ENCODE results near the gene B4GAT1.
"Not testable (repeated sequence)": the region's sequence is repeated elsewhere in the genome, so short reads cannot be mapped to it uniquely, and the experiment has no call there.

The B4GAT1 gene

DNA sequence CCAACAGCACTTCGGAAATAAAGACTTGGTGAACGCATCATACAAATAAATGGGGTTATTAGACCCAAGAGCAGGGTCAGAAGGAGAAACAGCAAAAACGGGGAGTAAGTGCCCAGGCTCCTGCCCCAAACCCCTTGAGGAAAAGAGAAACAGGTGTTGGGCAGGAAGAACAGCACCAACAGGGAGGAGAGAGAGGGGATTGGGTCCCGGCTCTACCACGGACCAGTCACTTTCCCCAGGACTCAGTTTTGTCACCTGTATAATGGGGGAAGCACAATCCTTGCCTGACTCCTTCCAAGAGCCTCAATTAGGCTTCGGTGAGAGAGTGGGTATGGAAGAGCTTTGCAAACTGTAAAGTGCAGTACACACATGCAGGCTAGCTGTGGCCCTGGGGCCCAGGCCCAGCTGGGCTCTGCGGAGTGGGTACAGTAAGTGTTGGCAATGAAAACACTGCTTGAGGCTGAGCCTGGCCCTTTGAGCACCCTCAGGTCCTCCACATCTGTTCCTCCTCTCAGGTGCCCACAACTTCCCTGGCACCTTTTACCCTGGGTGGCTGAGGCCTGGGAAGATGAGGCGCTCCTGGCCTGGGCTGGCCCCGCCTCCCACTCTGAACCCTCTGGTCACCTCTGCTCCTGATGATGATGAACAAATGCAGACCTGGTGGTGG, 15.2 kb upstream of the B4GAT1 start:
- no peak overlapping the region for H3K4me3 ChIP-seq (ENCODE audit: low read depth, low read length)
- no peaks in the 10 kb centered on the region for H3K27me3 ChIP-seq (ENCODE audit: insufficient read depth, low read depth, severe bottlenecking)
- H3K27ac ChIP-seq: no peak overlapping the region
- H3K9me3 ChIP-seq (ENCODE audit: severe bottlenecking): no peaks in the 10 kb centered on the region
- peaks cover 62% of the 10 kb centered on the region for H3K36me3 ChIP-seq
- no peak for DNase-seq
- TF ChIP-seq, protein P1, sequence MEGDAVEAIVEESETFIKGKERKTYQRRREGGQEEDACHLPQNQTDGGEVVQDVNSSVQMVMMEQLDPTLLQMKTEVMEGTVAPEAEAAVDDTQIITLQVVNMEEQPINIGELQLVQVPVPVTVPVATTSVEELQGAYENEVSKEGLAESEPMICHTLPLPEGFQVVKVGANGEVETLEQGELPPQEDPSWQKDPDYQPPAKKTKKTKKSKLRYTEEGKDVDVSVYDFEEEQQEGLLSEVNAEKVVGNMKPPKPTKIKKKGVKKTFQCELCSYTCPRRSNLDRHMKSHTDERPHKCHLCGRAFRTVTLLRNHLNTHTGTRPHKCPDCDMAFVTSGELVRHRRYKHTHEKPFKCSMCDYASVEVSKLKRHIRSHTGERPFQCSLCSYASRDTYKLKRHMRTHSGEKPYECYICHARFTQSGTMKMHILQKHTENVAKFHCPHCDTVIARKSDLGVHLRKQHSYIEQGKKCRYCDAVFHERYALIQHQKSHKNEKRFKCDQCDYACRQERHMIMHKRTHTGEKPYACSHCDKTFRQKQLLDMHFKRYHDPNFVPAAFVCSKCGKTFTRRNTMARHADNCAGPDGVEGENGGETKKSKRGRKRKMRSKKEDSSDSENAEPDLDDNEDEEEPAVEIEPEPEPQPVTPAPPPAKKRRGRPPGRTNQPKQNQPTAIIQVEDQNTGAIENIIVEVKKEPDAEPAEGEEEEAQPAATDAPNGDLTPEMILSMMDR (IDR thresholded peaks at IDR 0.05; ENCODE audit: low read depth, low read length): no peak

DNA sequence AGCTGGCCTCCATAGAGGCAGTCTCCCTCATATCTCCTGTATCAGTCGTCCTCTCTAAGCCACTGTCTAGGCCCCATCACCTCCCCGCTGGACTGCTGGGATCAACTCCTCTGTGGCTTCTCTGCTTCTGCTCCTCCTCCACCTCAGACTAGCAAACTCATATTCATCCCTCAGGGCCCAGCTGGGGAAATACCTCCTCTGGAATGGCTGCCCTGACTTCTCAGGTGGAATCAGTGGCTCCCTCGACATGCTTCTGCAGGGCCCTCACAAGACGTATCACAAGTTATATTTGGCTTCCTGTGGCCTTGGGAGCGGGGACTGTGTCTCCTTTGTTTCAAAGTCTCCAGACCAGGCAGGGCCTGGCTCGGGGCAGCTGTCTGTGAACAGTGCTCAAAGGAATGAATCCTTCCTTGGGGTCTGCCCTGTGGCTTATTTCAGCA, 14.1 kb upstream of the B4GAT1 start:
- no peak overlapping the region for H3K27ac ChIP-seq
- TF ChIP-seq, protein P1 (IDR thresholded peaks at IDR 0.05; ENCODE audit: low read depth, low read length): no peak
- DNase-seq: no peak

DNA sequence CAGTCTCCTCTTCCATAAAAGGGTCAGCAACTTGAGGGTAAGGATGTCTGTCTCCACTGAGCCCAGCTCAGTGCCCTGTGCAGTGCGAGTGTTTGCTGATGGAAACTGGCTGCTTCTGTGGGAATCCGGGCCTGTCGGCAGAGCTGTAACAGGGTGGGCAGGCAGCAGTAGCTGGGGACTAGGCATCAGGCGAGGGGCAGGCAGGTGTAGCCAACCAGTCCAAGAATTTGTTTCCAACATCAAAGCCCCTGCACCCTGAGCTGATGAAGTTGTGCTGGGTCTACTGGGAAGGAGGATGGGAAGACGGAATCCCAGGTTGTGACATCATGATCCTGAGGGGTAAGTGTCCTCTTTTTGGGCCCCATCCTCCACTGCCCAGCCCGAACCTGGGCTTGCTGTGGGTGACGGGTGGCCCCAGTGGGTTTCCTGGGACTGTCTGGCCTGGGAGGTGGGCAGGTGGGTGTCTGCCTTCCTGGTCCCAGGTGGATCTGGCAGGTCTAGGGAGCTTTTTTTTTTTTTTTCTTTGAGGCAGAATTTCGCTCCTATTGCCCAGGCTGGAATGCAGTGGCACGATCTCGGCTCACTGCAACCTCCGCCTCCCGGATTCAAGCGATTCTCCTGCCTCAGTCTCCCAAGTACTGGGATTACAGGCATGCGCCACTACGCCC, 13.1 kb upstream of the B4GAT1 start:
- Histone ChIP-seq H3K36me3 (peaks cover 52% of the 10 kb centered on the region), H3K4me3 (ENCODE audit: low read depth, low read length) (no peak overlapping the region), H3K27ac (no peak overlapping the region), H3K9me3 (ENCODE audit: severe bottlenecking) (no peaks in the 10 kb centered on the region), H3K27me3 (ENCODE audit: insufficient read depth, low read depth, severe bottlenecking) (no peaks in the 10 kb centered on the region)
- TF ChIP-seq, protein P1 (IDR thresholded peaks at IDR 0.05; ENCODE audit: low read depth, low read length): no peak
- DNase-seq: no peak

More for the DNA sequence above, 14.1 kb upstream of the B4GAT1 start:
- peaks cover 52% of the 10 kb centered on the region for H3K36me3 ChIP-seq
- H3K4me3 ChIP-seq (ENCODE audit: low read depth, low read length): no peak overlapping the region
- H3K9me3 ChIP-seq (ENCODE audit: severe bottlenecking): no peaks in the 10 kb centered on the region
- H3K27me3 ChIP-seq (ENCODE audit: insufficient read depth, low read depth, severe bottlenecking): no peaks in the 10 kb centered on the region

DNA sequence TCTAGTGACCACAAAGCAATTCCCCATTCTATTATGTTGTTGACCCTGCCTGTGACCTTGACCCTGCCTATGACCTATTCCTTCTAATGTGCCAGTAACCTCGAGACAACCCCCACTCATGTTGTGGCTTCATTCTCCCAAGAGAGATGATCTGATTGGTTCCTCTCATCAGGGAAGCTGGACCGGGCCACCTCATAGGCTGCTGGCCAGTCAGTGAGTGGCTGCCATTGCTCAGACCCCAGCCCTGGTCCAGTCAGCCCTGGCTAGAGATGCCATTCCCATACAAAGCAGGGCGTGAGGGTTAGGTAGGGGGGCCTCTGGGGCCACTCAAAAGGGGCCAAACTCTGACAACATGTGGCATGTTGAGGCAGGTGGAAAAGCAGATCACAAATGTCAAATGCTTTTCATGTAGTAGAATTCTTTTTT, 12.2 kb upstream of the B4GAT1 start:
- Histone ChIP-seq H3K4me3 (ENCODE audit: low read depth, low read length) (no peak overlapping the region), H3K36me3 (peaks cover 54% of the 10 kb centered on the region), H3K27me3 (ENCODE audit: insufficient read depth, low read depth, severe bottlenecking) (no peaks in the 10 kb centered on the region), H3K27ac (no peak overlapping the region), H3K9me3 (ENCODE audit: severe bottlenecking) (no peaks in the 10 kb centered on the region)
- no peak for DNase-seq
- TF ChIP-seq, protein P1 (IDR thresholded peaks at IDR 0.05; ENCODE audit: low read depth, low read length): no peak

DNA sequence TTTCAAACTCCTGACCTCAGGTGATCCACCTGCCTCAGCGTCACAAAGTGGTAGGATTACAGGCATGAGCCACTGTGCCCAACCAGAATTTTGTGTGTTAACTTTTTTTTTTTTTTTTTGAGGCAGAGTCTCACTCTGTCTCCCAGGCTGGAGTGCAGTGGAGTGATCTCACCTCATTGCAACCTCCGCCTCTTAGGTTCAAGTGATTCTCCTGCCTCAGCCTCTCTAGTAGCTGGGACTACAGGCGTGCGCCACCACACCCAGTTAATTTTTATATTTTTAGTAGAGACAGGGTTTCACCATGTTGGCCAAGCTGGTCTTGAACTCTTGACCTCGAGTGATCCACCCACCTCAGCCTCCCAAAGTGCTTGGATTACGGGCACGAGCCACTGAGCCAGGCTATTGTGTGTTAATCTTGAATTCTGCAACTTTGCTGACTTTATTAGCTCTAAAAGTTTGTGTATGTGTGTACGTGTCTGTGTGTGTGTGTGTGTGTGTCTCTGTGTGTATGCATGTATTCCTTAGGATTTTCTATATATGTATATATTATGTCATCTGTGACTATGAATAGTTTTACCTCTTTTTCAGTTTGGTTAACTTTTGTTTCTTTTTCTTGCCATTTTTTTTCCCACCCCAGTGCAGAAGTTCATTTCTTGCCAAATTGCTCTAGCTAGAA, 3.3 kb upstream of the B4GAT1 start:
- not testable (repeated sequence) for DNase-seq; H3K4me3 ChIP-seq (ENCODE audit: low read depth, low read length); H3K9me3 ChIP-seq (ENCODE audit: severe bottlenecking); H3K27ac ChIP-seq; H3K27me3 ChIP-seq (ENCODE audit: insufficient read depth, low read depth, severe bottlenecking)
- peaks cover 36% of the 10 kb centered on the region for H3K36me3 ChIP-seq

DNA sequence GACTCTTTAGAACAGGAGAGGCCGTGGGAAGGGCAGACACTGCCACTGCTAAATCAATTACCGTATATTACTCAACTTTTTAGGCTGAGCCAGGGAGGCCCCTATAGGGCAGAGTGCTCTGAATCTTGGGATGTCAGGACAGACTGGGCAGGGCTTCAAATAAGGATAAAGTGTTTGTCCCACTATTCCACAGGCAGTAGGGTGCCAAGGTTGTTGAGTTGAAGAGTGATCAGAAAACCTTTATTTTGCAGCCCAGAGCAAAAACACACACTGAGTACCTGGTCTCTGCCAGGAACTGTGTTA, 1.6 kb upstream of the B4GAT1 start:
- Histone ChIP-seq H3K27ac (no peak overlapping the region), H3K4me3 (ENCODE audit: low read depth, low read length) (no peak overlapping the region), H3K27me3 (ENCODE audit: insufficient read depth, low read depth, severe bottlenecking) (no peaks in the 10 kb centered on the region), H3K9me3 (ENCODE audit: severe bottlenecking) (no peaks in the 10 kb centered on the region), H3K36me3 (peaks cover 22% of the 10 kb centered on the region)
- TF ChIP-seq, protein P1 (IDR thresholded peaks at IDR 0.05; ENCODE audit: low read depth, low read length): no peak
- DNase-seq: no peak
